IMR-90 (cell line): Measurements from ENCODE around the gene ZMYND10. TPM values are rescaled to one million over a fixed set of nuclear protein-coding genes. Genes with fewer than 3 reads are reported as not detected.

Experiments used
- ATAC-seq: fragments of 200-7000 bp; cut with Tn5 transposase; 2 replicates; pipeline ENCODE4 v1.9.1; 2020; ENCODE audit warnings: low read depth, mild to moderate bottlenecking, moderate library complexity
- BruUV-seq: library from RNA; stranded (reverse); fragments of 400-500 nt; replicated peaks from 2 replicates; lab custom pipeline; 2021; lab: Mats Ljungman, UMichigan
- CTCF ChIA-PET: fragments of 300-600 bp; formaldehyde crosslinking; extraction: SDS; loops from one replicate; lab custom pipeline; 2021; ENCODE audit warnings: antibody characterized with exemption; lab: Yijun Ruan, JAX
- POLR2A ChIA-PET: fragments of 300-600 bp; sonication (Branson Sonifier 250); formaldehyde crosslinking; loops from one replicate; lab custom pipeline; 2022; ENCODE audit warnings: antibody characterized with exemption; ENCODE audit not compliant: unreplicated experiment; lab: Charles Lee
- DNase-seq: peaks from one replicate; pipeline ENCODE4 v3.0.0; 2013
- H2AFZ ChIP-seq: replicated peaks from 2 replicates; pipeline ENCODE3; 2013; ENCODE audit warnings: low read length, mild to moderate bottlenecking; ENCODE audit not compliant: poor library complexity
- H2AK5ac ChIP-seq: 2 replicates; pipeline ENCODE4 v1.6.1; 2013; ENCODE audit warnings: low read depth, low read length, inconsistent platforms
- H2AK9ac ChIP-seq: replicated peaks from 2 replicates; pipeline ENCODE3; 2013; ENCODE audit warnings: mild to moderate bottlenecking, low read depth, low read length, moderate library complexity; ENCODE audit not compliant: poor library complexity
- H2BK120ac ChIP-seq: 2 replicates; pipeline ENCODE4 v1.6.1; 2013; ENCODE audit warnings: low read depth, low read length, inconsistent platforms
- H2BK15ac ChIP-seq: 3 replicates; pipeline ENCODE4 v1.6.1; 2013; ENCODE audit warnings: low read depth, low read length, inconsistent platforms
- H2BK20ac ChIP-seq: 2 replicates; pipeline ENCODE4 v1.6.1; 2013; ENCODE audit warnings: low read depth, mild to moderate bottlenecking, inconsistent platforms, low read length, moderate library complexity
- H2BK5ac ChIP-seq: 2 replicates; pipeline ENCODE4 v1.6.1; 2013; ENCODE audit warnings: mild to moderate bottlenecking, low read depth, low read length, inconsistent platforms; ENCODE audit not compliant: poor library complexity, severe bottlenecking
- H3K14ac ChIP-seq: replicated peaks from 2 replicates; pipeline ENCODE4 v1.6.1; 2013; ENCODE audit warnings: low read depth, low read length, inconsistent platforms
- H3K18ac ChIP-seq: 2 replicates; pipeline ENCODE4 v1.6.1; 2013; ENCODE audit warnings: low read depth, low read length, control low read depth
- H3K23ac ChIP-seq: 2 replicates; pipeline ENCODE4 v1.6.1; 2013; ENCODE audit warnings: low read depth, low read length, inconsistent platforms
- H3K27ac ChIP-seq: 2 replicates; pipeline ENCODE4 v1.5.1; 2013; ENCODE audit warnings: mild to moderate bottlenecking, control low read depth, low read length; ENCODE audit not compliant: insufficient read depth
- H3K27me3 ChIP-seq: 2 replicates; pipeline ENCODE4 v1.6.1; 2013; ENCODE audit warnings: low read length; ENCODE audit not compliant: control insufficient read depth, insufficient read depth
- H3K36me3 ChIP-seq: 2 replicates; pipeline ENCODE4 v1.6.1; 2013; ENCODE audit warnings: low read length, mixed read lengths; ENCODE audit not compliant: control insufficient read depth, insufficient read depth
- H3K4ac ChIP-seq: 2 replicates; pipeline ENCODE4 v1.6.1; 2013; ENCODE audit warnings: low read depth, low read length, inconsistent platforms
- H3K4me1 ChIP-seq: 2 replicates; pipeline ENCODE4 v1.6.1; 2013; ENCODE audit warnings: low read length, mixed read lengths; ENCODE audit not compliant: control insufficient read depth, insufficient read depth
- H3K4me2 ChIP-seq: 2 replicates; pipeline ENCODE4 v1.6.1; 2013; ENCODE audit warnings: low read depth, mild to moderate bottlenecking, control low read depth, low read length, moderate library complexity
- H3K4me3 ChIP-seq: 2 replicates; pipeline ENCODE4 v1.5.1; 2013; ENCODE audit warnings: low read depth, mild to moderate bottlenecking, control low read depth, low read length, moderate library complexity; ENCODE audit not compliant: insufficient read depth
- H3K56ac ChIP-seq: 2 replicates; pipeline ENCODE4 v1.6.1; 2013; ENCODE audit warnings: low read length, inconsistent platforms; ENCODE audit not compliant: insufficient read depth; ENCODE audit errors: extremely low read depth
- H3K79me1 ChIP-seq, 2 experiments: 2 replicates each; pipeline ENCODE4 v1.6.1; 2013; ENCODE audit warnings: low read length in 2 of 2, inconsistent platforms in 1 of 2, low read depth in 1 of 2
- H3K9ac ChIP-seq: 2 replicates; pipeline ENCODE4 v1.6.1; 2013; ENCODE audit warnings: low read depth, low read length, control low read depth
- H3K9me1 ChIP-seq: 2 replicates; pipeline ENCODE4 v1.6.1; 2013; ENCODE audit warnings: low read length, inconsistent platforms; ENCODE audit not compliant: insufficient read depth
- H3K9me3 ChIP-seq: 2 replicates; pipeline ENCODE4 v1.6.1; 2013; ENCODE audit warnings: low read length; ENCODE audit not compliant: control insufficient read depth, insufficient read depth
- H4K20me1 ChIP-seq: 2 replicates; pipeline ENCODE4 v1.6.1; 2013; ENCODE audit warnings: low read length, inconsistent platforms; ENCODE audit not compliant: insufficient read depth
- H4K5ac ChIP-seq: 2 replicates; pipeline ENCODE4 v1.6.1; 2013; ENCODE audit warnings: mild to moderate bottlenecking, low read depth, low read length, control low read depth
- H4K8ac ChIP-seq, 2 experiments: 2 replicates each; pipeline ENCODE4 v1.6.1; 2013; ENCODE audit warnings: low read depth in 2 of 2, low read length in 2 of 2, control low read depth in 1 of 2, inconsistent platforms in 1 of 2
- H4K91ac ChIP-seq: 2 replicates; pipeline ENCODE4 v1.6.1; 2013; ENCODE audit warnings: low read depth, low read length, inconsistent platforms; ENCODE audit not compliant: insufficient read depth
- BHLHE40 ChIP-seq: fragments of 150-350 bp; IDR thresholded peaks from 2 replicates; pipeline ENCODE4 v1.6.1; 2016; ENCODE audit warnings: mild to moderate bottlenecking, low read depth, low read length
- CEBPB ChIP-seq: IDR thresholded peaks from 2 replicates; pipeline ENCODE4 v1.6.1; 2012; ENCODE audit warnings: low read depth, low read length, improper control_type of control experiment
- CHD1 ChIP-seq: IDR thresholded peaks from 2 replicates; pipeline ENCODE4 v1.6.1; 2012; ENCODE audit warnings: low read depth, low read length, improper control_type of control experiment
- CTCF ChIP-seq: conservative IDR thresholded peaks from 2 replicates; pipeline ENCODE4 v1.5.1; 2012; ENCODE audit warnings: mild to moderate bottlenecking, low read depth, low read length, improper control_type of control experiment
- ELK1 ChIP-seq: fragments of 150-350 bp; IDR thresholded peaks from 2 replicates; pipeline ENCODE4 v1.6.1; 2016; ENCODE audit warnings: low read depth, mild to moderate bottlenecking, low read length, moderate library complexity, borderline replicate concordance
- FOS ChIP-seq: fragments of 150-350 bp; IDR thresholded peaks from 2 replicates; pipeline ENCODE4 v1.6.1; 2016; ENCODE audit warnings: low read depth, low read length
- MAFK ChIP-seq: IDR thresholded peaks from 2 replicates; pipeline ENCODE4 v1.6.1; 2012; ENCODE audit warnings: low read depth, low read length, improper control_type of control experiment
- MAZ ChIP-seq: IDR thresholded peaks from 2 replicates; pipeline ENCODE4 v1.6.1; 2012; ENCODE audit warnings: low read depth, mild to moderate bottlenecking, low read length, improper control_type of control experiment, moderate library complexity, borderline replicate concordance
- MXI1 ChIP-seq: IDR thresholded peaks from 2 replicates; pipeline ENCODE4 v1.6.1; 2012; ENCODE audit warnings: low read depth, mild to moderate bottlenecking, low read length, moderate library complexity, borderline replicate concordance
- NFE2L2 ChIP-seq: fragments of 150-350 bp; IDR thresholded peaks from 2 replicates; pipeline ENCODE4 v1.6.1; 2016; ENCODE audit warnings: low read depth, mild to moderate bottlenecking, low read length
- POLR2A ChIP-seq: IDR thresholded peaks from 2 replicates; pipeline ENCODE4 v1.6.1; 2012; ENCODE audit warnings: mild to moderate bottlenecking, low read depth, low read length
- RAD21 ChIP-seq: IDR thresholded peaks from 2 replicates; pipeline ENCODE4 v1.6.1; 2012; ENCODE audit warnings: low read length, improper control_type of control experiment
- RCOR1 ChIP-seq: IDR thresholded peaks from 2 replicates; pipeline ENCODE4 v1.6.1; 2012; ENCODE audit warnings: mild to moderate bottlenecking, low read length, improper control_type of control experiment; ENCODE audit not compliant: insufficient replicate concordance
- RFX5 ChIP-seq: IDR thresholded peaks from 2 replicates; pipeline ENCODE4 v1.8.0; 2012; ENCODE audit warnings: low read depth, mild to moderate bottlenecking, low read length, moderate library complexity
- USF2 ChIP-seq: fragments of 150-350 bp; IDR thresholded peaks from 2 replicates; pipeline ENCODE4 v1.6.1; 2017; ENCODE audit warnings: mild to moderate bottlenecking, antibody characterized with exemption, low read length, low read depth
- WGBS, 2 experiments: methylation state at CpG; one replicate each; pipeline versions ENCODE4 v1.1.5 to v1.1.7; 2013; ENCODE audit warnings: missing lambda C conversion rate in 2 of 2; ENCODE audit not compliant: insufficient read length in 1 of 2; ENCODE audit errors: extremely low coverage in 2 of 2; 5-methylcytosine and 5-hydroxymethylcytosine counted together
- dilution Hi-C: fragments of 300-500 bp; cut with HindIII; formaldehyde crosslinking; loops from one replicate; pipeline ENCODE4 v1.14.3; 2018; ENCODE audit warnings: low sequenced_read_pairs; ENCODE audit not compliant: unreplicated experiment
- in situ Hi-C: fragments of 300-500 bp; cut with MboI; formaldehyde crosslinking; loops from 3 replicates; pipeline ENCODE4 v1.14.3; 2019; ENCODE audit warnings: low sequenced_read_pairs, inconsistent platforms, mixed read lengths
- intact Hi-C: fragments of 100-400 bp; cut with micrococcal nuclease; formaldehyde crosslinking; loops from 2 replicates; pipeline ENCODE4 v1.10.0; 2022
- polyA plus RNA-seq, 3 experiments: library from polyadenylated mRNA; depleted of rRNA; stranded (reverse); fragments of >200 nt; gene quantifications; 2 replicates each; pipeline ENCODE4 v1.2.3, GENCODE V29; 2012; ENCODE audit warnings: low replicate concordance in 1 of 3
- total RNA-seq: library from RNA; depleted of rRNA; stranded (reverse); fragments of >200 nt; gene quantifications from 2 replicates; pipeline ENCODE4 v1.2.3, GENCODE V29; 2012

Gene ZMYND10
- total and polyA plus RNA-seq, 2 of the 4 experiments (the other 2 are of a cell fraction) = 1.1 to 1.4 TPM

GRCh38 chr3:50319894-50320625 is 25.5 kb downstream of the ZMYND10 start:
- Histone ChIP-seq H2BK5ac (no peak overlapping the region), H4K91ac (peak overlapping the region; percentile 5; the same call in 1 of the 2 replicates), H2AK9ac (peak overlapping the region; percentile 91), H3K36me3 (peaks cover 38% of the 10 kb centered on the region), H3K4me3 (peak overlapping the region; percentile 58), H4K5ac (no peak overlapping the region), H3K4me2 (peak overlapping the region; percentile 96), H4K20me1 (peaks cover 16% of the 10 kb centered on the region; the same call in 1 of the 2 replicates), H2BK15ac (no peak overlapping the region), H4K8ac (peak overlapping the region; percentile 20 to 74; a peak in 1 of 4 replicates), H2AK5ac (peak overlapping the region; percentile 37; the same call in 1 of the 2 replicates), H3K79me1 (peaks cover 29 to 59% of the 10 kb centered on the region in 2 experiments), H3K9me3 (no peaks in the 10 kb centered on the region), H3K23ac (peak overlapping the region; percentile 32), H2BK120ac (no peak overlapping the region), H3K56ac (no peak overlapping the region; the same call in 1 of the 2 replicates), H3K9me1 (peaks cover 22% of the 10 kb centered on the region), H3K4ac (peak overlapping the region; percentile 87), H3K4me1 (peaks cover 25% of the 10 kb centered on the region), H3K9ac (peak overlapping the region; percentile 87), H3K27ac (peak overlapping the region; percentile 98), H2AFZ (no peak overlapping the region), H3K14ac (0 out of 2 replicates have a peak overlapping the region, but pooled peaks have one; percentile 8), H3K27me3 (no peaks in the 10 kb centered on the region), H3K18ac (no peak overlapping the region), H2BK20ac (no peak overlapping the region)
- ChIA-PET CTCF (no interaction called here), POLR2A (no interaction called here)
- TSS peak; percentile 64 for BruUV-seq
- ATAC-seq (no peak), DNase-seq (no peak)
- in situ Hi-C loops (no loop called here), intact Hi-C loops (loop anchor here (5.0 kb wide), 1 partner anchor 58 kb away; no protein-coding TSS in a partner anchor), dilution Hi-C loops (no loop called here)
- 80% methylated on average over 27 of the region's 29 CpGs; no CpG with 5 or more reads in 1 of the 2 experiments for WGBS, 2 experiments
- TF ChIP-seq RCOR1 (no peak), NFE2L2 (no peak), CHD1 (no peak), POLR2A (no peak), CEBPB (no peak), RAD21 (no peak), CTCF (no peak), ELK1 (no peak), BHLHE40 (no peak), MXI1 (no peak), FOS (no peak), MAZ (no peak), RFX5 (no peak), MAFK (no peak), USF2 (no peak)
